HL-60 (cell line): ENCODE measurements around the gene SHC1.

Experiments
- DNase-seq, 2 experiments: peaks; one replicate each; pipeline ENCODE4 v3.0.0-alpha.2; 2010 to 2020; ENCODE audit warnings: low read depth in 1 of 2, low spot score in 1 of 2
- H3K27ac ChIP-seq: fragments of 250-450 bp; sonication (Bioruptor Pico); replicated peaks from 2 replicates; pipeline ENCODE4 v1.5.1; 2020; ENCODE audit warnings: mild to moderate bottlenecking, moderate library complexity
- H3K27me3 ChIP-seq: fragments of 250-450 bp; sonication (Bioruptor Pico); 2 replicates; pipeline ENCODE4 v1.5.1; 2021; ENCODE audit warnings: mild to moderate bottlenecking, moderate library complexity; ENCODE audit not compliant: insufficient read depth, poor library complexity, severe bottlenecking
- H3K4me3 ChIP-seq: replicated peaks from 2 replicates; pipeline ENCODE4 v1.5.1; 2011; ENCODE audit warnings: mild to moderate bottlenecking, control low read depth, low read length; ENCODE audit not compliant: insufficient read depth
- CTCF ChIP-seq: IDR thresholded peaks from one replicate; pipeline ENCODE4 v1.5.1; 2011; ENCODE audit warnings: low read length, control low read depth, inconsistent platforms; ENCODE audit not compliant: insufficient read depth
- GABPA ChIP-seq: IDR thresholded peaks from 2 replicates; pipeline ENCODE4 v1.6.1; 2012; ENCODE audit warnings: low read depth
- POLR2AphosphoS5 ChIP-seq: IDR thresholded peaks from 2 replicates; pipeline ENCODE4 v1.6.1; 2012; ENCODE audit warnings: low read depth
- SPI1 ChIP-seq: IDR thresholded peaks from 2 replicates; pipeline ENCODE4 v1.6.1; 2012; ENCODE audit warnings: low read depth, mild to moderate bottlenecking, borderline replicate concordance
- long read RNA-seq: library from polyadenylated mRNA; unstranded; transcript quantifications from one replicate; pipeline ENCODE4 v2.0.0, GENCODE V29; 2020
- TF ChIP-seq, protein P1 (sequence below): IDR thresholded peaks from 2 replicates; pipeline ENCODE4 v1.6.1; 2012; ENCODE audit warnings: low read depth; ENCODE audit not compliant: insufficient replicate concordance

The SHC1 gene
- long read RNA-seq, transcript SHC1-205 (13 exons, 3,062 nt) = major isoform, 21 of 36 reads
- long read RNA-seq, transcript SHC1-204 (13 exons, 3,059 nt) = minor isoform, 10 of 36 reads
- long read RNA-seq, partial matches to known transcripts = 0 of 36 reads
- long read RNA-seq, other reads (novel, unspliced or antisense) = 5 of 36 reads

- Histone ChIP-seq H3K4me3 (no peak within 1 kb of the TSS), H3K27me3 (no peaks in the 10 kb centered on the region), H3K27ac (no peak within 1 kb of the TSS)
- DNase-seq = no peak
- TF ChIP-seq, protein P1, sequence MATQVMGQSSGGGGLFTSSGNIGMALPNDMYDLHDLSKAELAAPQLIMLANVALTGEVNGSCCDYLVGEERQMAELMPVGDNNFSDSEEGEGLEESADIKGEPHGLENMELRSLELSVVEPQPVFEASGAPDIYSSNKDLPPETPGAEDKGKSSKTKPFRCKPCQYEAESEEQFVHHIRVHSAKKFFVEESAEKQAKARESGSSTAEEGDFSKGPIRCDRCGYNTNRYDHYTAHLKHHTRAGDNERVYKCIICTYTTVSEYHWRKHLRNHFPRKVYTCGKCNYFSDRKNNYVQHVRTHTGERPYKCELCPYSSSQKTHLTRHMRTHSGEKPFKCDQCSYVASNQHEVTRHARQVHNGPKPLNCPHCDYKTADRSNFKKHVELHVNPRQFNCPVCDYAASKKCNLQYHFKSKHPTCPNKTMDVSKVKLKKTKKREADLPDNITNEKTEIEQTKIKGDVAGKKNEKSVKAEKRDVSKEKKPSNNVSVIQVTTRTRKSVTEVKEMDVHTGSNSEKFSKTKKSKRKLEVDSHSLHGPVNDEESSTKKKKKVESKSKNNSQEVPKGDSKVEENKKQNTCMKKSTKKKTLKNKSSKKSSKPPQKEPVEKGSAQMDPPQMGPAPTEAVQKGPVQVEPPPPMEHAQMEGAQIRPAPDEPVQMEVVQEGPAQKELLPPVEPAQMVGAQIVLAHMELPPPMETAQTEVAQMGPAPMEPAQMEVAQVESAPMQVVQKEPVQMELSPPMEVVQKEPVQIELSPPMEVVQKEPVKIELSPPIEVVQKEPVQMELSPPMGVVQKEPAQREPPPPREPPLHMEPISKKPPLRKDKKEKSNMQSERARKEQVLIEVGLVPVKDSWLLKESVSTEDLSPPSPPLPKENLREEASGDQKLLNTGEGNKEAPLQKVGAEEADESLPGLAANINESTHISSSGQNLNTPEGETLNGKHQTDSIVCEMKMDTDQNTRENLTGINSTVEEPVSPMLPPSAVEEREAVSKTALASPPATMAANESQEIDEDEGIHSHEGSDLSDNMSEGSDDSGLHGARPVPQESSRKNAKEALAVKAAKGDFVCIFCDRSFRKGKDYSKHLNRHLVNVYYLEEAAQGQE = no peak
- no peak for TF ChIP-seq CTCF
- TF ChIP-seq GABPA = no peak
- TF ChIP-seq POLR2AphosphoS5 = no peak
- TF ChIP-seq SPI1 = no peak
These were observed at the start of gene SHC1 for GRCh38 chr1:154970631-154971340. SHC1 (minus strand) TSS chr1:154970747; CDS start chr1:154970526, 221 bp downstream.

DNA sequence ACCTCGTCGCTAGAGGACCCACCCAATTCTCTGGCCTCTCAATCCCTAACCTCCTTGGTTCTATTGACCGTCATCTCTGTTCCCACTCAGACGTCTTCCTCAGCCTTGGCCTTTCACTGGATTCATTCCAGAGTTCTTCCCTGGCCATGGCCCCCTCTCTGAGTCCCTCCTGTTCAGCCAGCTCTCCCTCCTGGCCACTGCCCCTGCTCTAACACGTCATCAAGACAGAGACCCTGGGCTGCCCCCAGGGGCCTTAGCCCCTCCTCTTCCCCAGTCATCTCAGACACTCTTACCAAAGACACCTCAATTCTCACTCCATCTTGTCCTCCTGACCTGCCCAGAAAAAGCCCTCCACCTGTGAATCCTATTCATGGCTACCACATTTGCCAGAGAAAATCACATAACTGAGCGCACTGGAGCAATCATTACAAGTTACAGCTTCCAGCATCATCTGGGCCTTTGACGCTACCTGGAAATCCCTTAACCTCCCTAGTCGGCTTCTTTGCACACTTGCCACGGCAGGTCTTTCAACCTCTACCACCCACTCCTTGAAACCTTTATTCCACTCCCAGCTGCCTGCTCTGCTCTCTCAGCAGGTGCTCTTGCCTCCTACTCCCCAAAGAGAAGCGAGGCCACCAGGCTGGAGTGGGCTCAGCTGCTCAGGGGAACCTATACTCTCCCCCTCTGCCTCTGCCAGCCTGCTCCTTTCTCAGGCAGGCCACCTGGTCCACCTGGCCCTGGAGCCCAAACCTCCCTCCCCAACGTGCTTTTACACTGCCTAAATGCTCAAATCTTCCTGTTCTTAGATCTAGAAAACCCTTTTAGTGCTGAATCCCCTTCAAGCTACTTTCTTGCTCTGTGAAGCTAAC, 49.1 kb upstream of the SHC1 start:
- H3K27ac ChIP-seq = no peak overlapping the region
- DNase-seq = no peak
- H3K4me3 ChIP-seq = no peak overlapping the region
- TF ChIP-seq GABPA = no peak
- TF ChIP-seq, protein P1 = no peak
- no peak for TF ChIP-seq POLR2AphosphoS5
- no peak for TF ChIP-seq SPI1
- no peak for TF ChIP-seq CTCF
- no peaks in the 10 kb centered on the region for H3K27me3 ChIP-seq

GRCh38 chr1:155018617-155019348, 48.2 kb upstream of the SHC1 start:
- Histone ChIP-seq H3K27ac (no peak overlapping the region), H3K4me3 (no peak overlapping the region), H3K27me3 (no peaks in the 10 kb centered on the region)
- TF ChIP-seq POLR2AphosphoS5 = no peak; the same call in 1 of the 2 replicates
- TF ChIP-seq CTCF = no peak
- TF ChIP-seq, protein P1 = no peak
- TF ChIP-seq GABPA = no peak
- no peak for TF ChIP-seq SPI1
- peak in 1 of 2 experiments; percentile 20 for DNase-seq
